ENCODE measurements around the gene ZNF25.

DNA sequence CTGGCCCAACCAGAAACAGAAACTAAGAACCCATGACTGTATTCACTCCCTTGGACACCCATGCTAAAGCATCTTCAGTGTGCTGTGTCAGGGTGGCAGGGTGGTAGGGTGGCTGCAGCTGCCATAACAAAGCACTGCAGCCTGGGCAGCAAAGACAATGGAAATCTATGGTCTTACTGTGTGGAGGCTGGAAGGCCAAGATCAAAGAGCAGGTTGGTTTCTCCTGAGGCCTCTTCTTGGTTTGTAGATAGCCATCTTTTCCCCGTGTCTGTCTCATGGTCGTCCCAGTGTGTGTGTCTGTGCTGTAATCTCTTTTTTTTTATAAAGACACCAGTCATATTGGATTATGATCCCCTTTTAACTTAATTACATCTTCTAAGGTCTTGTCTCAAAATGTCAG lies 15.2 kb upstream of the ZNF25 start:
- TF ChIP-seq, protein P1, sequence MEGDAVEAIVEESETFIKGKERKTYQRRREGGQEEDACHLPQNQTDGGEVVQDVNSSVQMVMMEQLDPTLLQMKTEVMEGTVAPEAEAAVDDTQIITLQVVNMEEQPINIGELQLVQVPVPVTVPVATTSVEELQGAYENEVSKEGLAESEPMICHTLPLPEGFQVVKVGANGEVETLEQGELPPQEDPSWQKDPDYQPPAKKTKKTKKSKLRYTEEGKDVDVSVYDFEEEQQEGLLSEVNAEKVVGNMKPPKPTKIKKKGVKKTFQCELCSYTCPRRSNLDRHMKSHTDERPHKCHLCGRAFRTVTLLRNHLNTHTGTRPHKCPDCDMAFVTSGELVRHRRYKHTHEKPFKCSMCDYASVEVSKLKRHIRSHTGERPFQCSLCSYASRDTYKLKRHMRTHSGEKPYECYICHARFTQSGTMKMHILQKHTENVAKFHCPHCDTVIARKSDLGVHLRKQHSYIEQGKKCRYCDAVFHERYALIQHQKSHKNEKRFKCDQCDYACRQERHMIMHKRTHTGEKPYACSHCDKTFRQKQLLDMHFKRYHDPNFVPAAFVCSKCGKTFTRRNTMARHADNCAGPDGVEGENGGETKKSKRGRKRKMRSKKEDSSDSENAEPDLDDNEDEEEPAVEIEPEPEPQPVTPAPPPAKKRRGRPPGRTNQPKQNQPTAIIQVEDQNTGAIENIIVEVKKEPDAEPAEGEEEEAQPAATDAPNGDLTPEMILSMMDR (IDR thresholded peaks at IDR 0.05): no peak
- TF ChIP-seq POLR2A (IDR thresholded peaks at IDR 0.05): no peak

Measured in right lobe of liver (tissue), 4 donors.